A673 (cell line): ENCODE data around the gene FAM177A1. TPM values are rescaled to one million over a fixed set of nuclear protein-coding genes. Genes with fewer than 3 reads are reported as not detected.

Experiments
- BruUV-seq: library from RNA; stranded (reverse); fragments of 400-500 nt; replicated peaks from 2 replicates; lab custom pipeline; 2021; lab: Mats Ljungman, UMichigan
- CTCF ChIA-PET: fragments of 300-600 bp; sonication (Branson Sonifier 250); formaldehyde crosslinking; loops from one replicate; lab custom pipeline; 2022; ENCODE audit warnings: antibody characterized with exemption; lab: Charles Lee
- POLR2A ChIA-PET: fragments of 300-600 bp; sonication (Branson Sonifier 250); formaldehyde crosslinking; loops from one replicate; lab custom pipeline; 2022; ENCODE audit warnings: antibody characterized with exemption; ENCODE audit not compliant: low non-redundant PET; lab: Charles Lee
- DNase-seq: peaks from one replicate; pipeline ENCODE4 v3.0.0-alpha.2; 2015; ENCODE audit warnings: low spot score
- H3K27ac ChIP-seq: fragments of 200-600 bp; sonication (generic); 2 replicates; pipeline ENCODE4 v1.5.1; 2016; ENCODE audit warnings: mixed run types, low read depth, mild to moderate bottlenecking, mixed read lengths, antibody characterized with exemption, low read length; ENCODE audit not compliant: poor library complexity, severe bottlenecking
- H3K27me3 ChIP-seq: fragments of 200-600 bp; sonication (generic); replicated peaks from 2 replicates; pipeline ENCODE4 v1.6.1; 2017; ENCODE audit warnings: mixed run types, low read depth, mild to moderate bottlenecking, mixed read lengths, antibody characterized with exemption, low read length; ENCODE audit not compliant: insufficient read depth, poor library complexity
- H3K36me3 ChIP-seq: fragments of 200-600 bp; sonication (generic); 2 replicates; pipeline ENCODE4 v1.6.1; 2016; ENCODE audit warnings: mixed run types, mild to moderate bottlenecking, mixed read lengths, antibody characterized with exemption, low read length; ENCODE audit not compliant: insufficient read depth, poor library complexity, severe bottlenecking
- H3K4me1 ChIP-seq: fragments of 200-600 bp; sonication (generic); 2 replicates; pipeline ENCODE4 v1.6.1; 2017; ENCODE audit warnings: mixed run types, mild to moderate bottlenecking, mixed read lengths, antibody characterized with exemption, low read length; ENCODE audit not compliant: insufficient read depth, poor library complexity, severe bottlenecking
- H3K4me3 ChIP-seq: fragments of 200-600 bp; sonication (generic); 2 replicates; pipeline ENCODE4 v1.5.1; 2016; ENCODE audit warnings: low read depth, mixed run types, mild to moderate bottlenecking, mixed read lengths, low read length; ENCODE audit not compliant: poor library complexity, severe bottlenecking
- H3K9me3 ChIP-seq: fragments of 200-600 bp; sonication (generic); 2 replicates; pipeline ENCODE4 v1.6.1; 2016; ENCODE audit warnings: mixed run types, low read depth, mild to moderate bottlenecking, mixed read lengths, antibody characterized with exemption, low read length; ENCODE audit not compliant: poor library complexity, severe bottlenecking
- EZH2 ChIP-seq: fragments of 200-600 bp; sonication (generic); IDR thresholded peaks from 2 replicates; pipeline ENCODE4 v1.6.1; 2017; ENCODE audit warnings: borderline replicate concordance, low read depth, mild to moderate bottlenecking, mixed read lengths, antibody characterized with exemption, low read length; ENCODE audit not compliant: poor library complexity, severe bottlenecking
- intact Hi-C: fragments of 100-400 bp; cut with micrococcal nuclease; formaldehyde crosslinking; loops from one replicate; pipeline ENCODE4 v1.10.0; 2022; ENCODE audit not compliant: unreplicated experiment
- total RNA-seq: library from RNA; stranded (reverse); gene quantifications from 2 replicates; pipeline ENCODE4 v1.2.3, GENCODE V29; 2021
- TF ChIP-seq, protein P1 (sequence below): fragments of 300-800, 200-600 bp; sonication (generic); conservative IDR thresholded peaks from 2 replicates; pipeline ENCODE4 v1.5.1; 2017; ENCODE audit warnings: low read depth, mild to moderate bottlenecking, antibody characterized with exemption, low read length, moderate library complexity, mixed read lengths

The FAM177A1 gene
- total RNA-seq, 1 experiment from 2014 or later: 59.2 TPM

DNA sequence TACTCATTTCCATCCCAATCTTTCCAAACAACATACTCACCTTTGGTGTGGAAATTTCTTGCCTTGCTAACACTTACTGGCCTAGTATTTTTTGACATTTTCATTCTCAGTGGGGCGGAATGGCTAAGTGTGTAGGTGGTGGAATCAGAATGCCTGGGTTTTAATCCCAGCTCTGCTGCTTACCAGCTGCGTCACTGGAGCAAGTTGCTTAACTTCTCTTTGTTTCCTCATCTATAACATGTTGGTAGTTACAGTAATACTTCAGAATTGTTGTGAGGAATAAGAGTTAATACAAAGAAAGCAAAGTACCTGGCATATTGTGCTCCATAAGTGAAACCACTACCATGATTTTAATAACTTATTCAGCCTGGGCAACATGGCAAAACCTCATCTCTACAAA, 3.0 kb upstream of the FAM177A1 start:
- intact Hi-C loops: loop anchor here (10.0 kb wide), 1 partner anchor 362 kb away; the partner anchor contains the start of gene NFKBIA
- POLR2A ChIA-PET: no interaction called here
- no peaks in the 10 kb centered on the region for H3K4me1 ChIP-seq
- H3K27me3 ChIP-seq: no peaks in the 10 kb centered on the region
- DNase-seq: no peak
- H3K36me3 ChIP-seq: no peaks in the 10 kb centered on the region
- CTCF ChIA-PET: no interaction called here
- BruUV-seq: no TSS peak
- no peak overlapping the region for H3K27ac ChIP-seq
- no peaks in the 10 kb centered on the region for H3K9me3 ChIP-seq
- no peak overlapping the region for H3K4me3 ChIP-seq
- no peak for TF ChIP-seq EZH2
- TF ChIP-seq, protein P1, sequence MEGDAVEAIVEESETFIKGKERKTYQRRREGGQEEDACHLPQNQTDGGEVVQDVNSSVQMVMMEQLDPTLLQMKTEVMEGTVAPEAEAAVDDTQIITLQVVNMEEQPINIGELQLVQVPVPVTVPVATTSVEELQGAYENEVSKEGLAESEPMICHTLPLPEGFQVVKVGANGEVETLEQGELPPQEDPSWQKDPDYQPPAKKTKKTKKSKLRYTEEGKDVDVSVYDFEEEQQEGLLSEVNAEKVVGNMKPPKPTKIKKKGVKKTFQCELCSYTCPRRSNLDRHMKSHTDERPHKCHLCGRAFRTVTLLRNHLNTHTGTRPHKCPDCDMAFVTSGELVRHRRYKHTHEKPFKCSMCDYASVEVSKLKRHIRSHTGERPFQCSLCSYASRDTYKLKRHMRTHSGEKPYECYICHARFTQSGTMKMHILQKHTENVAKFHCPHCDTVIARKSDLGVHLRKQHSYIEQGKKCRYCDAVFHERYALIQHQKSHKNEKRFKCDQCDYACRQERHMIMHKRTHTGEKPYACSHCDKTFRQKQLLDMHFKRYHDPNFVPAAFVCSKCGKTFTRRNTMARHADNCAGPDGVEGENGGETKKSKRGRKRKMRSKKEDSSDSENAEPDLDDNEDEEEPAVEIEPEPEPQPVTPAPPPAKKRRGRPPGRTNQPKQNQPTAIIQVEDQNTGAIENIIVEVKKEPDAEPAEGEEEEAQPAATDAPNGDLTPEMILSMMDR: no peak

DNA sequence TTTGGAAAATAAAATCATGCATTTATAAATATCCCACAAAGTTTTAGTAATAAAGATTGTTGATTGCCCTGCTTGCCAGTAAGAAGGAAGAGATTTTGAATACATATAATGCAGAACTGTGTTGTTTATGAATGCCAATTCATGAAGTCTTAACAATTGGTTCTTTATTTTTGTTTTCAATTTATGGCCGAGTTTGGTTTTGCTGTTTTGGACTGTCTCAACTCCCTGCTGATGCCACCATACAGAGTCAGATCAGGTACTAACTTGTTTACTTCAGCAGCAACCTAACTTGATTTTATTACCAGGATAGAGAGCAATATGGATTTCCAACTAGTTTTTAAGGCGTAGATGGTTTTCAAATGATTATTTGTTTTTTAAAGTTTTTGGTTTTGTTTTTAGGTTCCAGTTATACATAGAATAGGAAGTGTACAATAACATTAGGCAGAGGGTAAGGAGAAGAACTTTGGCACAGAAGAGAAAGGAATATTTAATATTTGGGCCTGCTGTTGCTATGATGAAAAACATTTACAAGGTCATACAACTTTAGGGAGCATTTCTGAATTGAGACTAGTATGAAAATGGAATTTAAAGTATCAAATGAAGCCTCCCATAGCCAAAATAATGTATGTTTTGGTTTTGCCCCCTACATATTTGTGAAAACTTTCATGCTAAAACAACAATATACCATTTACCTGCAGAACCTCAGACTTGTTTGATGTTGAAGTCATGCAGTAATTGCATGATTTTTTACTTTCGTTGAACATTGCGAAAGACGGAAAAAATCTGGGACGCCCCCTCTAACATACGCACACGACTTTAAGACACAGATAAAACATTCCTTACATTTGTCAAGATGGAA, 904 bp upstream of the FAM177A1 start:
- Histone ChIP-seq H3K27me3 (no peaks in the 10 kb centered on the region), H3K36me3 (no peaks in the 10 kb centered on the region), H3K9me3 (no peaks in the 10 kb centered on the region), H3K4me1 (peaks cover 3% of the 10 kb centered on the region), H3K4me3 (peak overlapping the region; percentile 81), H3K27ac (peak overlapping the region; percentile 76)
- ChIA-PET CTCF (interaction anchor here (0.6 kb wide), 1 partner anchor 18 kb away, joined by 8 read pairs; no protein-coding TSS in a partner anchor), POLR2A (no interaction called here)
- TSS peak; percentile 91 for BruUV-seq
- TF ChIP-seq EZH2: no peak
- TF ChIP-seq, protein P1: no peak
- no peak for DNase-seq
- intact Hi-C loops: loop anchor here (10.0 kb wide), 1 partner anchor 360 kb away; the partner anchor contains the start of gene NFKBIA

DNA sequence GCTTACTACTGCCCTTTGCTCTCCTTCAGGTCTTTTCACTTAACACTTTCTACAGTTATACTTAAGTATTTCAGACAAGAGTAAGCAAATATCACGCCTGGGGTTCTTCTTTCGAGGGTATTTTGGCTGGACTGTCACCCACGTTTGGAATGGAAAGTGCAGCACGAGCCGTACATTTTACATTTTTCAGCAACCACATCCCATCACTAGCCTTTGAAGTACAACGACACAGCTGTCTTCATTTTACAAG, 349 bp upstream of the FAM177A1 start:
- TF ChIP-seq, protein P1: no peak
- no peak for TF ChIP-seq EZH2
- no peaks in the 10 kb centered on the region for H3K36me3 ChIP-seq
- no TSS peak for BruUV-seq
- H3K27ac ChIP-seq: peak overlapping the region; percentile 76
- ChIA-PET POLR2A (no interaction called here), CTCF (interaction anchor here (0.6 kb wide), 1 partner anchor 18 kb away, joined by 8 read pairs; no protein-coding TSS in a partner anchor)
- H3K27me3 ChIP-seq: no peaks in the 10 kb centered on the region
- peaks cover 5% of the 10 kb centered on the region for H3K4me1 ChIP-seq
- no peak for DNase-seq
- no peaks in the 10 kb centered on the region for H3K9me3 ChIP-seq
- peak overlapping the region; percentile 81 for H3K4me3 ChIP-seq
- intact Hi-C loops: loop anchor here (10.0 kb wide), 1 partner anchor 359 kb away; the partner anchor contains the start of gene NFKBIA
